ENCODE data around the gene LSAMP.

Gene LSAMP

GRCh38 chr3:115827495-115827894 lies 617.8 kb downstream of the LSAMP start:
- FAIRE-seq: no peak
- TF ChIP-seq POU2F2 (IDR thresholded peaks at IDR 0.05; ENCODE audit: low read depth, low read length) (no peak), SPI1 (IDR thresholded peaks at IDR 0.05; ENCODE audit: low read depth, low read length) (no peak), POLR2AphosphoS5 (IDR thresholded peaks at IDR 0.05; ENCODE audit: low read depth, low read length) (no peak), PAX5 (IDR thresholded peaks at IDR 0.05; ENCODE audit: insufficient read depth, low read length, severe bottlenecking) (no peak), POLR2A (IDR thresholded peaks at IDR 0.05; ENCODE audit: low read depth, low read length) (no peak), TAF1 (IDR thresholded peaks at IDR 0.05; ENCODE audit: low read depth, low read length) (no peak)
- DNase-seq (ENCODE audit: insufficient read length, low spot score): no peak

- TF ChIP-seq TAF1 (IDR thresholded peaks at IDR 0.05; ENCODE audit: low read depth, low read length) (no peak), POU2F2 (IDR thresholded peaks at IDR 0.05; ENCODE audit: low read depth, low read length) (no peak), PAX5 (IDR thresholded peaks at IDR 0.05; ENCODE audit: insufficient read depth, low read length, severe bottlenecking) (no peak), SPI1 (IDR thresholded peaks at IDR 0.05; ENCODE audit: low read depth, low read length) (no peak), POLR2A (IDR thresholded peaks at IDR 0.05; ENCODE audit: low read depth, low read length) (no peak)
- no peak for FAIRE-seq
- no peak for DNase-seq (ENCODE audit: insufficient read length, low spot score)
Observed at GRCh38 chr3:115825046-115825445, 620.2 kb downstream of the LSAMP start.

GRCh38 chr3:115823083-115823482 lies 622.2 kb downstream of the LSAMP start:
- TF ChIP-seq PAX5 (IDR thresholded peaks at IDR 0.05; ENCODE audit: insufficient read depth, low read length, severe bottlenecking) (no peak), POLR2A (IDR thresholded peaks at IDR 0.05; ENCODE audit: low read depth, low read length) (no peak), TAF1 (IDR thresholded peaks at IDR 0.05; ENCODE audit: low read depth, low read length) (no peak), POU2F2 (IDR thresholded peaks at IDR 0.05; ENCODE audit: low read depth, low read length) (no peak), POLR2AphosphoS5 (IDR thresholded peaks at IDR 0.05; ENCODE audit: low read depth, low read length) (no peak), SPI1 (IDR thresholded peaks at IDR 0.05; ENCODE audit: low read depth, low read length) (no peak)
- no peak for DNase-seq (ENCODE audit: insufficient read length, low spot score)
- no peak for FAIRE-seq

- DNase-seq (ENCODE audit: insufficient read length, low spot score) (no peak), FAIRE-seq (no peak)
- TF ChIP-seq SPI1 (IDR thresholded peaks at IDR 0.05; ENCODE audit: low read depth, low read length): no peak
- TF ChIP-seq TAF1 (IDR thresholded peaks at IDR 0.05; ENCODE audit: low read depth, low read length): no peak
- TF ChIP-seq POU2F2 (IDR thresholded peaks at IDR 0.05; ENCODE audit: low read depth, low read length): no peak
- no peak for TF ChIP-seq POLR2A (IDR thresholded peaks at IDR 0.05; ENCODE audit: low read depth, low read length)
- TF ChIP-seq PAX5 (IDR thresholded peaks at IDR 0.05; ENCODE audit: insufficient read depth, low read length, severe bottlenecking): no peak
- no peak for TF ChIP-seq POLR2AphosphoS5 (IDR thresholded peaks at IDR 0.05; ENCODE audit: low read depth, low read length)
Observed at GRCh38 chr3:115822579-115822978, 622.7 kb downstream of the LSAMP start.

- peak; percentile 23 for DNase-seq (ENCODE audit: insufficient read length, low spot score)
- TF ChIP-seq TAF1 (IDR thresholded peaks at IDR 0.05; ENCODE audit: low read depth, low read length) (no peak), POLR2AphosphoS5 (IDR thresholded peaks at IDR 0.05; ENCODE audit: low read depth, low read length) (no peak), PAX5 (IDR thresholded peaks at IDR 0.05; ENCODE audit: insufficient read depth, low read length, severe bottlenecking) (no peak), POU2F2 (IDR thresholded peaks at IDR 0.05; ENCODE audit: low read depth, low read length) (no peak), SPI1 (IDR thresholded peaks at IDR 0.05; ENCODE audit: low read depth, low read length) (no peak), POLR2A (IDR thresholded peaks at IDR 0.05; ENCODE audit: low read depth, low read length) (no peak)
- peak; percentile 92 for FAIRE-seq
Observed at GRCh38 chr3:115819785-115820384, 625.4 kb downstream of the LSAMP start.

GRCh38 chr3:115814778-115815380 lies 630.4 kb downstream of the LSAMP start:
- FAIRE-seq (peak; percentile 85), DNase-seq (ENCODE audit: insufficient read length, low spot score) (peak; percentile 15)
- TF ChIP-seq POLR2AphosphoS5 (IDR thresholded peaks at IDR 0.05; ENCODE audit: low read depth, low read length) (no peak), POLR2A (IDR thresholded peaks at IDR 0.05; ENCODE audit: low read depth, low read length) (no peak), TAF1 (IDR thresholded peaks at IDR 0.05; ENCODE audit: low read depth, low read length) (no peak), PAX5 (IDR thresholded peaks at IDR 0.05; ENCODE audit: insufficient read depth, low read length, severe bottlenecking) (no peak), SPI1 (IDR thresholded peaks at IDR 0.05; ENCODE audit: low read depth, low read length) (no peak), POU2F2 (IDR thresholded peaks at IDR 0.05; ENCODE audit: low read depth, low read length) (no peak)

GRCh38 chr3:115814006-115814405 lies 631.3 kb downstream of the LSAMP start:
- FAIRE-seq: no peak

GRCh38 chr3:115808816-115809215 lies 636.5 kb downstream of the LSAMP start:
- DNase-seq (ENCODE audit: insufficient read length, low spot score) (no peak), FAIRE-seq (no peak)
- TF ChIP-seq SPI1 (IDR thresholded peaks at IDR 0.05; ENCODE audit: low read depth, low read length) (no peak), POLR2A (IDR thresholded peaks at IDR 0.05; ENCODE audit: low read depth, low read length) (no peak), TAF1 (IDR thresholded peaks at IDR 0.05; ENCODE audit: low read depth, low read length) (no peak), POU2F2 (IDR thresholded peaks at IDR 0.05; ENCODE audit: low read depth, low read length) (no peak)

More at GRCh38 chr3:115814006-115814405, 631.3 kb downstream of the LSAMP start:
- TF ChIP-seq POU2F2 (IDR thresholded peaks at IDR 0.05; ENCODE audit: low read depth, low read length): no peak
- TF ChIP-seq PAX5 (IDR thresholded peaks at IDR 0.05; ENCODE audit: insufficient read depth, low read length, severe bottlenecking): no peak
- no peak for TF ChIP-seq POLR2A (IDR thresholded peaks at IDR 0.05; ENCODE audit: low read depth, low read length)
- no peak for TF ChIP-seq TAF1 (IDR thresholded peaks at IDR 0.05; ENCODE audit: low read depth, low read length)
- no peak for TF ChIP-seq POLR2AphosphoS5 (IDR thresholded peaks at IDR 0.05; ENCODE audit: low read depth, low read length)
- no peak for TF ChIP-seq SPI1 (IDR thresholded peaks at IDR 0.05; ENCODE audit: low read depth, low read length)
- DNase-seq (ENCODE audit: insufficient read length, low spot score): no peak

- no peak for TF ChIP-seq PAX5 (IDR thresholded peaks at IDR 0.05; ENCODE audit: insufficient read depth, low read length, severe bottlenecking)
- no peak for TF ChIP-seq POU2F2 (IDR thresholded peaks at IDR 0.05; ENCODE audit: low read depth, low read length)
- TF ChIP-seq POLR2A (IDR thresholded peaks at IDR 0.05; ENCODE audit: low read depth, low read length): no peak
- TF ChIP-seq SPI1 (IDR thresholded peaks at IDR 0.05; ENCODE audit: low read depth, low read length): no peak
- TF ChIP-seq POLR2AphosphoS5 (IDR thresholded peaks at IDR 0.05; ENCODE audit: low read depth, low read length): no peak
- no peak for TF ChIP-seq TAF1 (IDR thresholded peaks at IDR 0.05; ENCODE audit: low read depth, low read length)
- DNase-seq (ENCODE audit: insufficient read length, low spot score): no peak
- no peak for FAIRE-seq
Observed at GRCh38 chr3:115808244-115808643, 637.0 kb downstream of the LSAMP start.

Data from GM12891 (cell line).